GM12875 (cell line): ENCODE results near the gene CD276.

Experiments
- H3K4me3 ChIP-seq: one replicate; pipeline ENCODE4 v1.5.1; 2011; ENCODE audit warnings: low read depth, low read length, control low read depth
- CTCF ChIP-seq: IDR thresholded peaks from 2 replicates; pipeline ENCODE4 v1.5.1; 2011; ENCODE audit warnings: low read depth, mild to moderate bottlenecking, control low read depth, inconsistent platforms, low read length, moderate library complexity, borderline replicate concordance; ENCODE audit not compliant: insufficient read depth

CD276 gene

GRCh38 chr15:73714695-73715301 lies 30.6 kb downstream of the CD276 start:
- no peak overlapping the region for H3K4me3 ChIP-seq
- no peak for TF ChIP-seq CTCF

GRCh38 chr15:73715417-73715816 lies 31.2 kb downstream of the CD276 start:
- TF ChIP-seq CTCF, result no peak

DNA sequence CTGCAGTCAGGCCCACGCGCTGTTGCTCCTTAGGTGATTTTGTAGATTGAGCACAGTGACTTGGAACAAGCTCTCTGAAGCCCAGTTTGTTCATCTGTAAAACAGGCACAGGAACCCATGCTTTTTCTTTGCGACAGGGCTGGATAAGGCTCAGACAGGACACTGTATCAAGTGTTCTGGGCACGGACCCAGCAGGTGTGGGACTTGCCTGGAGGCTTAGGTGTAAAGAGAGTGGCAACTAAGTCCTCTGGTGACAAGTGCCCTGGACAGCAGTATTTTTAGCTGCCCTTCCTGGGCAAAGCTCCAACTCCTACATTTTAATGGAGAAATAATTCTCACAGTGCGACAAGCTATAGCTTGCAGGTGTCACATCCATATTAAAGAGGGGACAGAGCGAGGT lies 32.2 kb downstream of the CD276 start:
- H3K4me3 ChIP-seq, result no peak overlapping the region
- no peak for TF ChIP-seq CTCF

More at GRCh38 chr15:73715417-73715816, 31.2 kb downstream of the CD276 start:
- no peak overlapping the region for H3K4me3 ChIP-seq

GRCh38 chr15:73717206-73717605 lies 33.0 kb downstream of the CD276 start:
- no peak for TF ChIP-seq CTCF
- no peak overlapping the region for H3K4me3 ChIP-seq

DNA sequence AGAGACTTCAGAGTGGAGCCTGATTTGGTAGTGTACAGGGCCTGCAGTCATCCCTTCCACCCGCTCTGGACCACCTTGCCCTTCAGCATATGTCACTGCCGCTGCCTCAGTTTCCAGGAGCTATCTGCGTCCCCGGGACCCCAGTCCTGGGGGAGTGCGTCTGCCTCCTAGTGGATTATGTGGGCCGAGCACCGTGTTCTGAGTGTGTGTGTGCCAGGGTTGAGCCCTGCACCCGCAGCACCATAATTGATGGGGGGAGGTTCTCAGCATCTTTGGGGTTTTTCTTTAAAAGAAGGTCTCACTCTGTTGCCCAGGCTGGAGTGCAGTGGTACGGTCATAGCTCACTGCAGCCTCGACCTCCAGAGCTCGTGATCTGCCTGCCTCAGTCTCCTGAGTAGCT lies 33.6 kb downstream of the CD276 start:
- no peak overlapping the region for H3K4me3 ChIP-seq
- TF ChIP-seq CTCF, result 0 out of 2 replicates have a peak, but pooled peaks have one; percentile 2

GRCh38 chr15:73718694-73719093 lies 34.5 kb downstream of the CD276 start:
- no peak overlapping the region for H3K4me3 ChIP-seq
- no peak for TF ChIP-seq CTCF

- TF ChIP-seq CTCF, result no peak
- H3K4me3 ChIP-seq, result no peak overlapping the region
These were observed 38.2 kb downstream of the CD276 start for GRCh38 chr15:73722425-73722824.
